NCI-H187 treated with DMSO at 0.1 percent for 48 hours (cell line): ENCODE data around the gene ZHX3.

Experiments used
- DNase-seq: peaks from one replicate; lab custom pipeline; 2025; lab: John Stamatoyannopoulos, UW

ZHX3 gene

GRCh38 chr20:41222703-41223102, 94.8 kb downstream of the ZHX3 start:
- no peak for DNase-seq

DNA sequence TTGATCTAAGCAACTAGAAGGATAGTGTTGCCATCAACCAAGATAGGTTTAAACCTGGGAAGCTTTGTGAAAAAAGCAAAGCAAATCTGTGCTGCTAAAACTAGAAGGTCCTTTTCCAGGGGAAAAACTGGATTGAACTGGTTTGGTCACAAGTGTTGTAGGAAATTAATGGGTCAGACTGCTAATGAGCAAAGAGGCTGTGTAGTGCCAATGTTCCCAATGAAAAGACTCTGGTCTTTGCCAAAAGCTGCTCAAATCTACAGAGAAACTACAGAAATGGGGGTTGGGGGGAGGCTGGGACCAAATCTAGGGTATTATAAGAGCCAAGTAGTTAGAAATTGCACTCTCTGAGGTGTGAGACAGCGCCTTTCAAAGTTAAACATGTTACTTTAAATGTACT, 95.2 kb downstream of the ZHX3 start:
- no peak for DNase-seq

DNA sequence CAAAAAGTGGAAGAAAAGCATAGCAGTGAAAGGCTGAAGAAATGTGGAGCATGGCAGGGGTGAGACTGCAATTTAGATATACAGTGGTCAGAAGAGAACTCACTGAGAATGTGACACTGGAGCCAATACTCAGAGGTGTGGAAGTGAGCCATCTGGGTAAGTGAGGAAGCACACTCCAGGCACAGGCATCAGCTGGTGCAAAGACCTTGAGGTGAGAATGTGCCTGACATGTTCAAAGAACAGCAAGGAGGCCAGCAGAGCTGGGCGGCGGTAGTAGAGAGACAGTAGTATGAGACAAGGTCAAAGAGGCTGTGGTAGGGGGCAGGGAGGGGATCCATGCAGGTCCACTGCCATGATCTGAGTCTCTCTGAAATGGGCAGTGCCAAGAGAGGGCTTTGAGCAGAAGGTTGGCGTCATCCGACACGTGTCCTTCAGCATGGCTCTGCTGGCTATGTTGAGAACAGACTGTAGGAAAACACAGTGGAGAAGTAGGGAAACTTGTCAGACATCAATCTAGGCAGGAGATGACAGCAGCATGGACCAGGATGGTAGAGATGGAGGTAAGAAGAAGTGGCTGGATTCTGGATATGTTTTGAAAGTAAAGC, 95.8 kb downstream of the ZHX3 start:
- DNase-seq, result no peak

GRCh38 chr20:41219824-41220223, 97.7 kb downstream of the ZHX3 start:
- no peak for DNase-seq

- DNase-seq, result no peak
Measured at GRCh38 chr20:41218466-41218865, 99.1 kb downstream of the ZHX3 start.

GRCh38 chr20:41217422-41217821, 100.1 kb downstream of the ZHX3 start:
- no peak for DNase-seq

- DNase-seq, result no peak
Measured at GRCh38 chr20:41214666-41215065, 102.9 kb downstream of the ZHX3 start.

DNA sequence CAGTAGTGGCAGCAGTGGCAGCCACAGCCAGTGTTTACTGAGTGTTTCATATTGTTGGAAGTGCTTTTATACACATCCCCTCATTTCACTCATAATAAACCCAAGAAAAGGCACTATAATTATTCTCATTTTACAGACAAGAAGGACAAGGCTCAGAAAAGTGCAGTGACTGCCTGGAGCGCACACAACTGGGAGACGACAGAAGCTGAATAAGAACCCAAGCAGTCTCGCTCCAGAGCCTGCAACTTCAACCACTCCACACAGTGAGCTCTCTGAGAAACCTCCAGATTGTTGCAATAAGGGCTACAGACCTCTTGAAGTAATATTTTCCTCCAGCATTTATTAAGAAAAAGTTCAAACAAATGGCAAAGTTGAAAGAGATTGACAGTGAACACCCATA, 103.3 kb downstream of the ZHX3 start:
- no peak for DNase-seq

DNA sequence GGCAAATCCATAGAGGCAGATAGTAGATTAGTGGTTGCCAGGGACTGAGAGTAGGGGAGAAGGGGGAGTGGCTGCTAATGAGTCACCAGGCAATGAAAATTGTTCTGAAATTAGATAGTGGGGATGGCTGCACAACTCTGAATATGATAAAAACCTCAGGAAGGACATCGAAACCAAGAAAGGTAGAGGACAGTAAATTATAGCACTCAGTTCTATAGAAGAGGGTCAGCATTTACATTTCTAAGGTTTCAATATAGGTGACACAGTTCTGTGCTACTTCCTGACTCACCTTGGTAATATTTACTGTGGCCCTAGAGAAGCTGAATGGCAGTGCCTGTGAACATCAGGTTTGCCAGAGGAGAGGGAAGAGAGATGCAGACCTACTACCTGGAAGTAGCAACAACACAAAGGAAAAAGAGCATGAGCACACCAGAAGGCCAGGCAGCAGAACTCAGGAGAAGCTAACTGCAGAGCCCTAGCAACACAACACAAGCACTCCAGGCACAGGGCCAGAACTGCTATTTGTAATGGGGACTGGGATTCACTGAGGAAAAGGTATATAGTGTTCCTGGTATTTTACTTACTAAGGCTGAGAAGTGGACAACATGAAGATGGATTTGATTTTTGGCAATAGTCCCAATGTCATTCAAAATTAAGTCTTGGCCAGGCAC, 104.2 kb downstream of the ZHX3 start:
- DNase-seq, result no peak

GRCh38 chr20:41205313-41205712, 112.2 kb downstream of the ZHX3 start:
- DNase-seq, result no peak

GRCh38 chr20:41204304-41205265, 112.9 kb downstream of the ZHX3 start:
- DNase-seq, result no peak

DNA sequence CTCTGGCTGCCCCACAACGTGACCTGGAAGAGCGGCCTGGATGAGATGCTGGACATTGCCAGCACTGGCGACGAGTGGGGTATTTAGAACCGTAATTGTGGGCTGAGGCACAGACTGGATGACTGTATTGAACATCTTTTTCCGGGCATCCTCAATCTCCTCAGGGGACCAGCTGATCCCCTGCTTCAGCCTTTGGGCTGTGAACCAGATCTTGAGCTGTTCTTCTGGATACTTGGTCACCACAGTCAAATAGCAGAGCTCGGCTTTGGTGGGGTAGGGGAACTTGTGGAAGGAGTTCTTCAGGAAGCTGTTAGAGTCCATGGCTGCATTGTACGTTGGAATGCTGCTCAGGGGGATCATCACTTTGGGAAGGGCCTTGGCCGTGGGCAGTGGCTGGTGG, 113.9 kb downstream of the ZHX3 start:
- DNase-seq, result no peak

- DNase-seq, result no peak
Measured at GRCh38 chr20:41202426-41202825, 115.1 kb downstream of the ZHX3 start.

GRCh38 chr20:41201760-41202159, 115.8 kb downstream of the ZHX3 start:
- DNase-seq, result no peak

DNA sequence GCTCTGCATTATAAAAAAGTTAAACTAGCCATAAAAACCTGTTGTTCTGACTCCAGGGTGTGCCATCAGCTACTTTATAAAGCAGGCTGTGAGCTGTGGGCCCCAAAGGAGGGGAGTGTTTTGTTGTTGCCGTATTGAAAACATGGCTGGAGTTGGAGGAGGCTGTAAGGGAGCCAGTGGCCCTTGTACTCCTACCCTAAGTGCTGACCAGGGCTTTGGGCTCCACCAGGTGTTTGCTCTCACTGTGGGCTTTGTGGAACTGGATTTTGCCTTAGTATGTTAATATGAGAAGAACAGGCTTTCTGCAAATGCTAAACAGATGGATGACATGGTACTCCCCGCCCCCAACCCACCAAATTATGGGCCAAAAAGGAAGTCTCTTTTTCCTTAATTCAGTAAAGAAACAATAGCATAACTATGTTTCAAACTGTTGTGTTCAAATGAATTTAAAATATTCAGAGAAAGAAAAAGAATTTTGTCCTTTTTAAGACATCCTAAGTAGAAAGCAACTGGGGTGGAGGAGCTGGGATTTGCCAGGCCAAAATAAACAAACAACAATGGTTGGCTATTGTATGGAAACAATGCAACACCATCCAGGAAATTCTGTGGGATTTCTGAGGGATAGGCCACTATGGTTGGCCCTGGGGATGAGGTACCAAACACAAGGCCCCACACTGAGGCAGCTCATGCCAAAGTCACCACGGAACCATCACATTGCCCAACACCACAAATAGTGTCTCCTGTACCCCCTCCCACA, 116.9 kb downstream of the ZHX3 start:
- DNase-seq, result no peak

GRCh38 chr20:41198443-41198842, 119.1 kb downstream of the ZHX3 start:
- no peak for DNase-seq

GRCh38 chr20:41196653-41197225, 120.8 kb downstream of the ZHX3 start:
- DNase-seq, result no peak

DNA sequence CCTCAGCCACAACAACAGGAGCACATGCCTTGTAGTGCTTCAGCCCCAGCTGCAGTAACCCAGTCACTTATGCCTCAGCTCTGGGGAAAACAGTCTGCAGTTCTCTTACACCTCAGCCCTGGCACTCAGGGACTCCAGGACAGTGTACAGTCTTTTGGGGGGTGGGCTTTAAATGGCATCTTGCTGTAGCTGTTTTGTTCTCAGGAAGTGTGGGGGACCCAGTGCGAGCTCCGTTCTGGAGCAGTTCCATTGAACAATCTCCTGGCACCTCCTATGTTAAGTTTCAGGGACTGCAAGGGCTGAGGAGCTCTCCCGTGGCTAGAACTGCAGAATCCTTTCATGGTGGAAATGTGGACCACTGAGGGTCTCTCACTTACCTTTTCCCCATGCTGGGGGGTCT, 125.0 kb downstream of the ZHX3 start:
- no peak for DNase-seq

DNA sequence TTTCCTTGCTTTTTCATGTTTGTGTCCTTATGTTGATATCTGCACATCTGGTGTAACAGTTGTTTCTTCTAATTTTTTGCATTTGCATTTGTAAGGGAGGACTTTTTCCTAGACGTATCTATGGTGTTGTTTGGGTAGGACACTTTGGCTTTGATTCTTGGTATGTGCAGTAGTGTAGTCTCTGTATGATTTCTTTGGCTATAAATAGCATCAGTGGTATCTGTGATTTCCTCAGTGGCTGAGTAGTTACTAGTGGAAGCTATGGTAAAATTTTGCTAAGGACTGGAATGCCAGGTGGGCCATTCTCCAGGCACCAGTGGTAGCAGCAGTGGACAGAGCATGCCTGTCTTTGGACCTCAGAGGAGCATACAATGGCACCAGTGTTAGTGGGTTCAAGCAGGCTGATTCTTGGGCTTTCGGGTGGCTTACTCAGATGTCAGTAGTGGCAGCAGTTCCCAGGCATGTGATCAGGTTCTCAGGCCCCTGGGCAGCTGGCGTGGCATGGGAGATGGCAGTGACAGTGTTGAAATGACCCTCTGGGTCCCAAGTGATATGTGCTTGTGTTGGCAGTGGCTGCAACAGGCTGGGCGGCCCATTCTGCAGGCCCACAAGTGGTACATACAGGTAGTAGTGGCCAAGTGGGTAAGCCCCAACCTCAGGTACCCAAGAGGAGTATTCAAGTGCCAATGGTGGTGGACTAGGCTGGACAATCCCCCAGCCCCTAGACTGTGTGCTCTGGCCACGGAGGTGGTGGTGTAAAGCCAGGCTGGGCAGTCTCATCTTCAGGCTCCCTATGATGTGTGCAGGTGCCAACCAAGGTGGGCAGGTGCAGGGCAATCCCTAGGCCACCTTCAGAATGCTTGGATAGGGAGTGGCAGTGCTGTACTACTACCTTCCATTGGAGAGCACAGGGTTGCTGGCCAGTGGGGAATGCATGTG, 125.7 kb downstream of the ZHX3 start:
- no peak for DNase-seq

DNA sequence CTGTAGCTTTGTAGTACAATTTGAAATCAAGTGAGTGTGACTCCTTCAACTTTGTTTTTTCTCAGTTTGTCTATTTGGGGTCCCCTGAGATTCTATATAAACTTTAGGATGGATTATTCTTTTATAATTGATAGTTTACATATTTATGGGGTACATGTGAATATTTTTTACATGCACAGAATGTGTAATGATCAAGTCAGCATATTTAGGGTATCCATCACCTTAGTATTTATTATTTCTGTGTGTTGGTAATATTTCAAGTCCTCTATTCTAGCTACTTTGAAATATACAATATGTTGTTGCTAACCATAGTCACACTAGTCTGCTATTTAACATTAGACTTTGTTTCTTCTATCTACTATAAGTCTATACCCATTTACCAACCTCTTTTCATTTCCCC, 129.9 kb downstream of the ZHX3 start:
- DNase-seq, result no peak
